Astrocyte (in vitro differentiated cells and primary cell): ENCODE measurements around the gene URM1.

Experiments used
- EZH2 ChIP-seq: IDR thresholded peaks from 2 replicates; pipeline ENCODE4 v1.6.1; 2012; ENCODE audit warnings: mild to moderate bottlenecking, low read length, inconsistent platforms; ENCODE audit not compliant: insufficient read depth
- TF ChIP-seq, protein P1 (sequence below): IDR thresholded peaks from 2 replicates; pipeline ENCODE4 v1.5.1; 2011; ENCODE audit warnings: low read depth, mild to moderate bottlenecking, inconsistent platforms, low read length, moderate library complexity; ENCODE audit not compliant: insufficient read depth

DNA sequence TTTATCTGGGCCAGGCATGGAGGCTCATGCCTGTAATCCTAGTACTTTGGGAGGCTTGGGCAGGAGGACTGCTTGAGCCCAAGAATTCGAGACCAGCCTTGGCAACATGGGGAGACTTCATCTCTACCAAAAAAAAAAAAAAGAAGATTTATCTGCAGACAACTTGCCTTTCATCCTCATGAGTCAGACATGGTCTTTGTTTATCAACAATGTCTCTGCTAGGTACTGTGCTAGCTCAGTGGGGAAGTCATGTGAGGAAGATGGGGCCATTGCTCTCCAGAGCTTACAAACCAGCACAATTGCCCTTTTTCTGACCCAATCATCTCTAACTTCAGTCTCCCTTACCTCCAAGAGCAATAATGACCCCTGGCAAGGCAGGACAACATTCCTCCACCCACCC, 1.6 kb downstream of the URM1 start:
- TF ChIP-seq, protein P1, sequence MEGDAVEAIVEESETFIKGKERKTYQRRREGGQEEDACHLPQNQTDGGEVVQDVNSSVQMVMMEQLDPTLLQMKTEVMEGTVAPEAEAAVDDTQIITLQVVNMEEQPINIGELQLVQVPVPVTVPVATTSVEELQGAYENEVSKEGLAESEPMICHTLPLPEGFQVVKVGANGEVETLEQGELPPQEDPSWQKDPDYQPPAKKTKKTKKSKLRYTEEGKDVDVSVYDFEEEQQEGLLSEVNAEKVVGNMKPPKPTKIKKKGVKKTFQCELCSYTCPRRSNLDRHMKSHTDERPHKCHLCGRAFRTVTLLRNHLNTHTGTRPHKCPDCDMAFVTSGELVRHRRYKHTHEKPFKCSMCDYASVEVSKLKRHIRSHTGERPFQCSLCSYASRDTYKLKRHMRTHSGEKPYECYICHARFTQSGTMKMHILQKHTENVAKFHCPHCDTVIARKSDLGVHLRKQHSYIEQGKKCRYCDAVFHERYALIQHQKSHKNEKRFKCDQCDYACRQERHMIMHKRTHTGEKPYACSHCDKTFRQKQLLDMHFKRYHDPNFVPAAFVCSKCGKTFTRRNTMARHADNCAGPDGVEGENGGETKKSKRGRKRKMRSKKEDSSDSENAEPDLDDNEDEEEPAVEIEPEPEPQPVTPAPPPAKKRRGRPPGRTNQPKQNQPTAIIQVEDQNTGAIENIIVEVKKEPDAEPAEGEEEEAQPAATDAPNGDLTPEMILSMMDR: no peak
- no peak for TF ChIP-seq EZH2
